ENCODE results near the gene ACAD10. TPM values are rescaled to one million over a fixed set of nuclear protein-coding genes. Genes with fewer than 3 reads are reported as not detected.

ACAD10 gene
- total and polyA plus RNA-seq, 12 donors: 14.7 to 65.5 (median 40.7) TPM

DNA sequence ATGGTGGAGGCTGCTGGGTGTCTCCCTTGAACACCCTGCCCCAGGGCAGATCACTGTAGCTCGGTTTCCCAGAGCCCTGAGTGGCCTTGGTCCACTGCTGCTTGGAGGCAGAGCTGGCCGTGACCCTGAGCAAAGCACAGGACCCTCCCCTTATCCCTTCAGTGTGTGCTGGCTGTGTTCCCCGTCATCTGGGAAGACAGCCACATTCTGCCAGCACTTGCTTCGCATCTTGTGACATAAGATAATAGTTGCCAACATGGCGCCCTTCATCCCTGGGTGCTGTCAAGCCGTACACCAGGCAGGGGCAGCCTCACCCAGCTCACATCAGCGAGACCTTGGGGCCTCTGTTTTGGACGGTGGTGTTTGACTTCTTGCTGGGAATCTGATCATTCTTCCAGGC, 68.8 kb downstream of the ACAD10 start:
- Histone ChIP-seq H3K36me3 (replicated peaks in 1 of 2) (no peaks in the 10 kb centered on the region), H3K4me1 (replicated peaks in 1 of 2) (peaks cover 17 to 36% of the 10 kb centered on the region in 2 donors), H3K4me3 (no peak overlapping the region), H3K27me3 (no peaks in the 10 kb centered on the region), H3K27ac (peak overlapping the region in 4 of 5 donors; percentile 50 to 80 (median 66)), H3K9me3 (replicated peaks in 1 of 3) (no peaks in the 10 kb centered on the region)
- TF ChIP-seq POLR2A (IDR thresholded peaks at IDR 0.05) (no peak), CTCF (IDR thresholded peaks at IDR 0.05) (no peak)
- DNase-seq: peak; percentile 57 to 86 (median 81)
- WGBS, 4 donors: 46 to 59% (median 50%) methylated on average over 4 to 8 of the region's 8 CpGs
- intact Hi-C loops (cut with DNase I): loop anchor here (5.0 kb wide), 1 partner anchor 58 kb away; no protein-coding TSS in a partner anchor

- Histone ChIP-seq H3K4me3 (no peak overlapping the region), H3K36me3 (replicated peaks in 1 of 2) (no peaks in the 10 kb centered on the region), H3K4me1 (replicated peaks in 1 of 2) (peaks cover 17 to 36% of the 10 kb centered on the region in 2 donors), H3K27me3 (no peaks in the 10 kb centered on the region), H3K27ac (no peak overlapping the region), H3K9me3 (replicated peaks in 1 of 3) (no peaks in the 10 kb centered on the region)
- TF ChIP-seq CTCF (IDR thresholded peaks at IDR 0.05) (no peak), POLR2A (IDR thresholded peaks at IDR 0.05) (no peak)
- DNase-seq: no peak
- 94 to 97% (median 96%) methylated on average over 9 to 15 of the region's 15 CpGs for WGBS, 4 donors
- intact Hi-C loops (cut with DNase I): loop anchor here (5.0 kb wide), 1 partner anchor 56 kb away; no protein-coding TSS in a partner anchor
Observed at GRCh38 chr12:111756196-111756595, 70.3 kb downstream of the ACAD10 start.

- Histone ChIP-seq H3K4me3 (no peak overlapping the region), H3K4me1 (replicated peaks in 1 of 2) (peaks cover 17 to 36% of the 10 kb centered on the region in 2 donors), H3K27ac (no peak overlapping the region), H3K36me3 (replicated peaks in 1 of 2) (no peaks in the 10 kb centered on the region), H3K27me3 (no peaks in the 10 kb centered on the region), H3K9me3 (replicated peaks in 1 of 3) (no peaks in the 10 kb centered on the region)
- DNase-seq: no peak
- intact Hi-C loops (cut with DNase I): loop anchor here (5.0 kb wide), 1 partner anchor 56 kb away; no protein-coding TSS in a partner anchor
- 87 to 100% (median 91%) methylated on average over 2 to 7 of the region's 7 CpGs for WGBS, 4 donors
- TF ChIP-seq CTCF (IDR thresholded peaks at IDR 0.05) (no peak), POLR2A (IDR thresholded peaks at IDR 0.05) (no peak)
Observed at GRCh38 chr12:111756681-111757080, 70.8 kb downstream of the ACAD10 start.

- H3K36me3 ChIP-seq (replicated peaks in 1 of 2): no peaks in the 10 kb centered on the region
- H3K9me3 ChIP-seq (replicated peaks in 1 of 3): no peaks in the 10 kb centered on the region
- peak overlapping the region in 1 of 5 donors; percentile 51 for H3K27ac ChIP-seq
- WGBS, 4 donors: 58 to 75% (median 71%) methylated on average over 10 to 15 of the region's 15 CpGs
- DNase-seq: peak in 6 of 7 donors; percentile 52 to 72 (median 60)
- H3K27me3 ChIP-seq: no peaks in the 10 kb centered on the region
- TF ChIP-seq POLR2A (IDR thresholded peaks at IDR 0.05) (no peak), CTCF (IDR thresholded peaks at IDR 0.05) (no peak)
- peaks cover 17 to 36% of the 10 kb centered on the region in 2 donors for H3K4me1 ChIP-seq (replicated peaks in 1 of 2)
- intact Hi-C loops (cut with DNase I): loop anchor here (5.0 kb wide), 1 partner anchor 55 kb away; no protein-coding TSS in a partner anchor
- no peak overlapping the region for H3K4me3 ChIP-seq
Observed at GRCh38 chr12:111757361-111758119, 71.7 kb downstream of the ACAD10 start.

All from adrenal gland (tissue), 12 donors.